Adrenal gland (tissue), 12 donors: Measurements from ENCODE around the gene ZNF516. TPM values are rescaled to one million over a fixed set of nuclear protein-coding genes. Genes with fewer than 3 reads are reported as not detected.
A peak's percentile ranks its signal among the peaks of the same experiment; 100 is the strongest.

Experiments
- DNase-seq, 7 donors: peaks; one replicate each; pipeline ENCODE4 v3.0.0-alpha.2; 2019 to 2020
- H3K27ac ChIP-seq, 5 donors: fragments of 200-600 bp; sonication (generic) in 4 of 5; 1 replicate in 3 of 5; 2 replicates in 2 of 5; pipeline versions ENCODE4 v1.5.1 to v1.8.0; 2016 to 2020; ENCODE audit warnings: mild to moderate bottlenecking in 1 of 5
- H3K27me3 ChIP-seq: fragments of 200-600 bp; 2 replicates; pipeline ENCODE4 v1.8.0; 2021
- H3K36me3 ChIP-seq, 2 donors: fragments of 200-600 bp; replicated peaks in 1 of 2; 1 replicate in 1 of 2; 2 replicates in 1 of 2; pipeline versions ENCODE4 v1.5.1 to v1.8.0; 2018 to 2022
- H3K4me1 ChIP-seq, 2 donors: fragments of 200-600 bp; replicated peaks in 1 of 2; 1 replicate in 1 of 2; 2 replicates in 1 of 2; pipeline versions ENCODE4 v1.5.1 to v1.8.0; 2018 to 2021
- H3K4me3 ChIP-seq, 4 donors: fragments of 200-600 bp; sonication (generic) in 3 of 4; one replicate each; pipeline ENCODE4 v1.5.1; 2016 to 2018
- H3K9me3 ChIP-seq, 3 donors: fragments of 200-600 bp; sonication (generic) in 1 of 3; replicated peaks in 1 of 3; 1 replicate in 2 of 3; 2 replicates in 1 of 3; pipeline versions ENCODE4 v1.5.1 to v1.8.0; 2016 to 2021
- POLR2A ChIP-seq, 2 donors: fragments of 450-650 bp; IDR thresholded peaks; one replicate each; pipeline ENCODE4 v1.6.1; 2017; ENCODE audit warnings: antibody characterized with exemption in 2 of 2, mild to moderate bottlenecking in 2 of 2, moderate library complexity in 1 of 2
- WGBS, 4 donors: extraction: QIAGEN DNeasy Blood & Tissue Kit in 2 of 4; methylation state at CpG; one replicate each; pipeline versions ENCODE4 v1.1.5 to v1.1.7; 2013 to 2017; 5-methylcytosine and 5-hydroxymethylcytosine counted together
- intact Hi-C, 2 donors: fragments of 100-400 bp; cut with DNase I; formaldehyde crosslinking; loops; one replicate each; pipeline versions ENCODE4 v1.14.1 to v1.15.0; 2022 to 2023
- polyA plus RNA-seq, 3 donors: library from polyadenylated mRNA; stranded (reverse); fragments of 200-250 nt in 2 of 3; fragments of 350-450 nt in 1 of 3; fragmentation: Illumina TruSeq in 1 of 3; extraction: RNeasy Lipid Tissue Mini Kit (QIAGEN cat#74804) in 1 of 3; gene quantifications; one replicate each; pipeline ENCODE4 v1.2.3, GENCODE V29; 2013 to 2014
- total RNA-seq, 9 donors: library from RNA; depleted of rRNA in 4 of 9; stranded (reverse); fragments of >200 nt in 4 of 9; fragments of 120-200 nt in 1 of 9; fragmentation: NEBNext Ultra II Directional in 1 of 9; extraction: Animal tissue kit (Norgen Biotek cat#: 25700) in 1 of 9; gene quantifications; one replicate each; pipeline versions ENCODE4 v1.1.0 to v1.2.4, GENCODE V29; 2013 to 2023
- TF ChIP-seq, protein P1 (sequence below), 6 experiments: fragments of 450-650 bp in 4 of 6; fragments of 200-600 bp in 2 of 6; sonication (generic) in 1 of 6; IDR thresholded peaks; 1 replicate in 5 of 6; 2 replicates in 1 of 6; pipeline versions ENCODE4 v1.5.1 to v1.8.0; 2016 to 2021; ENCODE audit warnings: antibody characterized with exemption in 6 of 6, mild to moderate bottlenecking in 2 of 6, moderate library complexity in 1 of 6
- donor health status: healthy with polysubstance abuse.
- donor health status: Bipolar disorder and iron deficiency.
- donor health status: DM: yes; HTN: yes; CAD: no.
- donor health status: DM: no; HTN: no; CAD: no.
- donor health status: DM: no; HTN: no; CAD: no.
- donor health status: DM: yes; HTN: yes; CAD: no.

The ZNF516 gene
- total and polyA plus RNA-seq, 12 donors = 8.6 to 60.1 (median 31.0) TPM

DNA sequence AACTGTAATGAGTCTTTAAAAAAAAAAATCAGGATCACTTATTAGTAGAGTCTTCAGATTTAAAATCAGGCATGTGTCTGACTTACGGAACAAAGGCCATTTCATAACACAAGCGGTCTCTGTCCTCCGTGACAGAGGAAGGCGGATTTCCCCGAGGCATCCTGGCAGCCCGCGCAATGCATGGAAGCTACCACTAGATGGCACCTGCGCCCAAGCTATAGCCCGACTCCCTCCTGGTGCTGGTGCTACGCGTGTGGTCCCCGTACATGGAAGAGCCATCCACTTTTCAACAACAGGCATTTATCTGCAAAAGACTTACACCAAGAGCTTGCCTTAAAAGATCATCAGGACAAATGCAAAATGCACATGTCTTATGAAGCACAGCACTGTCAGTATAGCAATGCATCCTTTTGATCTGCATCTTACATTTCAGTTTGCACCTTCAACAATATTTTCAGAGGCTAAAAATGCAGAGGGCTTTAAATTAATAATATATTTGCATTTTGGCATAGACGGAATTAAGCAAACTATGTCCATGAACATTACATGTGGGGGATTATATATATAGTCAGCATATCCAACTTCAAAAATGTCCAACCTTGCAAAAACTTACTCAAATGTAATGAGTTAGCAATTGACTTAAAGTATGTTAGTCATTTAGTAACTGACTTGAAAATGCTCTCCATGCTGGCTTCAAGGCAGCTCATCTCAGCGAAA is 96.0 kb downstream of the ZNF516 start:
- H3K27ac ChIP-seq = no peak overlapping the region
- TF ChIP-seq POLR2A (IDR thresholded peaks at IDR 0.05) = no peak
- TF ChIP-seq, protein P1, sequence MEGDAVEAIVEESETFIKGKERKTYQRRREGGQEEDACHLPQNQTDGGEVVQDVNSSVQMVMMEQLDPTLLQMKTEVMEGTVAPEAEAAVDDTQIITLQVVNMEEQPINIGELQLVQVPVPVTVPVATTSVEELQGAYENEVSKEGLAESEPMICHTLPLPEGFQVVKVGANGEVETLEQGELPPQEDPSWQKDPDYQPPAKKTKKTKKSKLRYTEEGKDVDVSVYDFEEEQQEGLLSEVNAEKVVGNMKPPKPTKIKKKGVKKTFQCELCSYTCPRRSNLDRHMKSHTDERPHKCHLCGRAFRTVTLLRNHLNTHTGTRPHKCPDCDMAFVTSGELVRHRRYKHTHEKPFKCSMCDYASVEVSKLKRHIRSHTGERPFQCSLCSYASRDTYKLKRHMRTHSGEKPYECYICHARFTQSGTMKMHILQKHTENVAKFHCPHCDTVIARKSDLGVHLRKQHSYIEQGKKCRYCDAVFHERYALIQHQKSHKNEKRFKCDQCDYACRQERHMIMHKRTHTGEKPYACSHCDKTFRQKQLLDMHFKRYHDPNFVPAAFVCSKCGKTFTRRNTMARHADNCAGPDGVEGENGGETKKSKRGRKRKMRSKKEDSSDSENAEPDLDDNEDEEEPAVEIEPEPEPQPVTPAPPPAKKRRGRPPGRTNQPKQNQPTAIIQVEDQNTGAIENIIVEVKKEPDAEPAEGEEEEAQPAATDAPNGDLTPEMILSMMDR (IDR thresholded peaks at IDR 0.05) = peak; percentile 85 to 98 (median 98)
- intact Hi-C loops = loop anchor here (5.0 kb wide), 2 partner anchors 288 to 308 kb away; no protein-coding TSS in a partner anchor

DNA sequence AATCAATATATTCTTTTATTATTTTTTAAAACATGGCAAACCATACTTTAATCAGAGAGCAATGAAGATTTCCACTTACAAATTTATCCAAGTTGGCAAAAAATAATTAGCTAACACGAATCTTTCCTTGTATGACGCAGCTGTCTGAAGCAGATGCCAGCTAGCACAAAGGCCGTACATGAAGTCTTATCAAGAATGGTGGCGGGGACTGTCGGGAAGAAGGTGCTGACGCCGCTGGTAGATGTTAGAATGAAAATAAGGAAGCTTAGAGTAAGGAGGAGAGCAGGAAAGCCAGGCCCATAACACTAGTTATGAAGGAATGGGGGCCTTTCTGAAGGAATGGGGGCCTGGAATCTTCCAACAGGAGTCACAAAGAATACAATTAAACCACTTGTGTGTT is 96.7 kb downstream of the ZNF516 start:
- Histone ChIP-seq H3K9me3 (no peaks in the 10 kb centered on the region), H3K27me3 (no peaks in the 10 kb centered on the region), H3K4me1 (peaks cover 4 to 44% of the 10 kb centered on the region in 2 donors), H3K27ac (no peak overlapping the region), H3K36me3 (no peaks in the 10 kb centered on the region), H3K4me3 (no peak overlapping the region)
- TF ChIP-seq, protein P1 (IDR thresholded peaks at IDR 0.05) = no peak
- no peak for TF ChIP-seq POLR2A (IDR thresholded peaks at IDR 0.05)
- WGBS, 4 donors = 79 to 82% (median 82%) methylated on average over 7 of the region's 7 CpGs
- intact Hi-C loops = loop anchor here (5.0 kb wide), 2 partner anchors 289 to 309 kb away; no protein-coding TSS in a partner anchor
- DNase-seq = peak in 1 of 7 donors; percentile 53

More for the DNA sequence above, 96.0 kb downstream of the ZNF516 start:
- H3K9me3 ChIP-seq = no peaks in the 10 kb centered on the region
- WGBS, 4 donors = 11 to 20% (median 14%) methylated on average over 7 to 14 of the region's 14 CpGs
- H3K4me1 ChIP-seq = peaks cover 4 to 44% of the 10 kb centered on the region in 2 donors
- peak; percentile 75 to 96 (median 88) for DNase-seq
- H3K36me3 ChIP-seq = no peaks in the 10 kb centered on the region
- H3K27me3 ChIP-seq = no peaks in the 10 kb centered on the region
- H3K4me3 ChIP-seq = no peak overlapping the region

DNA sequence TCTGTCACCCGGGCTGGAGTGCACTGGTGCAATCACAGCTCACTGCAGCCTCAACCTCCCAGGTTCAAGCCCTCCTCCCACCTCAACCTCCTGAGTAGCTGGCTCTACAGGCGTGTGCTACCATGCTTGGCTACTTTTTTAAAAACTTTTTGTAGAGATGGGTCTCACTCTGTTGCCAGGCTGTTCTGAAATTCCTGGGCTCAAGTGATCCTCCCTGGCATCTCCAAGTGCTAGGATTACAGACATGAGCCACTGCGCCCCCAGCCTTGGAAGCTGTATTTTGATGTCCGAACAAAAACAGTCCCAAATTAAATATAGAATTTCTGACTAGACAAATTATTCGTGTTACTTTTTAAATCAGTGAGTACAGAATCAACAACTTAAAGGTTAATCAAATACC is 97.4 kb downstream of the ZNF516 start:
- WGBS, 4 donors = 66 to 71% (median 70%) methylated on average over 5 of the region's 5 CpGs
- no peaks in the 10 kb centered on the region for H3K27me3 ChIP-seq
- TF ChIP-seq, protein P1 (IDR thresholded peaks at IDR 0.05) = no peak
- TF ChIP-seq POLR2A (IDR thresholded peaks at IDR 0.05) = no peak
- no peaks in the 10 kb centered on the region for H3K36me3 ChIP-seq
- peak overlapping the region in 1 of 5 donors; percentile 30 for H3K27ac ChIP-seq
- H3K4me3 ChIP-seq = no peak overlapping the region
- H3K9me3 ChIP-seq = no peaks in the 10 kb centered on the region
- intact Hi-C loops = loop anchor here (5.0 kb wide), 2 partner anchors 290 to 310 kb away; no protein-coding TSS in a partner anchor
- H3K4me1 ChIP-seq = peaks cover 4 to 44% of the 10 kb centered on the region in 2 donors
- peak in 1 of 7 donors; percentile 46 for DNase-seq

DNA sequence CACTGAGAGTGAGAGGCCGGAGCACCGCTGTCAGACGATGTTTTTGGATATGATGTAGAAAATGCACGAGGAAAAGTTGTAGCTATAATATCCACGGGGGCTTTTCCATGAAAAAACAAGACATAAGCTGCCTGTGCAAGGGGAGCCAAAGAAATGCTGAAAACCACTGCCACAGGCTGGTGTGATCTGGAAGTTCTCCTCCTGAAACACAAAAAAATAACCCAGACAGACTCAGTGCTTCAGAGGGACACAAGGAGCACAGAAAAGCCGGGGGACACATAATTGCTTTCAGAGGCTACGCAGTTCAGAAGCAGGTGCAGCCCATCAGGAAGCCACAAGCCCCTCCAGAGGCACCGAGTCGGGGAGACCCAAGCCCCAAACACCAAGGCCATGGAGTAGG is 98.2 kb downstream of the ZNF516 start:
- peaks cover 4 to 44% of the 10 kb centered on the region in 2 donors for H3K4me1 ChIP-seq
- H3K27me3 ChIP-seq = no peaks in the 10 kb centered on the region
- no peak overlapping the region for H3K27ac ChIP-seq
- WGBS, 4 donors = 80 to 88% (median 84%) methylated on average over 9 of the region's 9 CpGs
- no peaks in the 10 kb centered on the region for H3K9me3 ChIP-seq
- intact Hi-C loops = loop anchor here (5.0 kb wide), 2 partner anchors 291 to 311 kb away; no protein-coding TSS in a partner anchor
- DNase-seq = peak in 1 of 7 donors; percentile 43
- H3K4me3 ChIP-seq = no peak overlapping the region
- H3K36me3 ChIP-seq = no peaks in the 10 kb centered on the region
- TF ChIP-seq POLR2A (IDR thresholded peaks at IDR 0.05) = no peak
- TF ChIP-seq, protein P1 (IDR thresholded peaks at IDR 0.05) = no peak
